Iris pigment epithelial cell (primary cell): ENCODE results near the gene ZNF774.
"Not testable (repeated sequence)": the region's sequence is repeated elsewhere in the genome, so short reads cannot be mapped to it uniquely, and the experiment has no call there.

Source experiments
- DNase-seq: peaks from one replicate; pipeline ENCODE4 v3.0.0-alpha.2; 2011; ENCODE audit warnings: low read depth

The ZNF774 gene

DNA sequence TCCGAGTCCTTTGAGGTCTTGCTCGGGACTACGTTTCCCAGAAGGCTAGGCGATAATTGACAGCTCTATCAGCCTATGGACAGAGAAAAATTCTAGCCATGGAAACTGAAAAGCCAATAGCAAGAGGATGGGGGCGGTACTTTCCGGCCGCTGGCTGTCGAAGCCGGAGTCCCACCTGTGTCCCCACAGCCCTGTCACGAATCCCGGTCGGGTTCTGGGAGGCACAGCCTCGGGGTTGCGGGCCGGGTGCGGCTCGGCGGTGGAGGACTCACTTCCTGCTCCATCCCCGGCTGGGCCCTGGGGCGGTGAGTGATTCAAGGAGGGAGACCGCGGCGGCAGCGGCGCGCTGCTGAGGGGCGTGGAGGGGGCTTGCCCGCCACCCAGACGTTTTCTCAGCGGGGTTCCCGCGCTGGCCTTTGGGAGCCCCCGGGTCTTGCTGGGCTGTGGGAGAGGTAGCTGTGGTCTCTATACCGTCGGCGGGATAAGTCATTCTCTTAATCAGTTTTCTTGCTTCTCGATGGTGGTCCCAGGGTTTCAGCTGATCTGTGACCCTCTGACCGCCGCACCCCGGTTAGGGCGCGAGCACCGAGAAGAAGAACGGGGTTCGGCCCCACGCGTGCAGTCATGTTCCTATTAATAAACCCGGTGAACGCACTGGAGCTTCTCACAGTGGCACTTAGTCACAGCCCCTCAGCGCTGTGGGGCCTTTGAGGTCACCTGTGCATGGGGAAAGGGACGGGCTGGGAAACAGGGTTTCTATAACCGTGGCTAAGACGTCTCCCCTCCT is at the start of gene ZNF774:
Gene ZNF774 (plus strand): TSS at position 178 of the 787 bp plus-strand sequence. CDS start 2,377 bp downstream, outside the sequence.
- DNase-seq = peak; percentile 91

GRCh38 chr15:90305355-90305754 is 46.7 kb upstream of the ZNF774 start:
- DNase-seq = not testable (repeated sequence)

- DNase-seq = peak; percentile 43
Measured at GRCh38 chr15:90305932-90306331, 46.2 kb upstream of the ZNF774 start.

DNA sequence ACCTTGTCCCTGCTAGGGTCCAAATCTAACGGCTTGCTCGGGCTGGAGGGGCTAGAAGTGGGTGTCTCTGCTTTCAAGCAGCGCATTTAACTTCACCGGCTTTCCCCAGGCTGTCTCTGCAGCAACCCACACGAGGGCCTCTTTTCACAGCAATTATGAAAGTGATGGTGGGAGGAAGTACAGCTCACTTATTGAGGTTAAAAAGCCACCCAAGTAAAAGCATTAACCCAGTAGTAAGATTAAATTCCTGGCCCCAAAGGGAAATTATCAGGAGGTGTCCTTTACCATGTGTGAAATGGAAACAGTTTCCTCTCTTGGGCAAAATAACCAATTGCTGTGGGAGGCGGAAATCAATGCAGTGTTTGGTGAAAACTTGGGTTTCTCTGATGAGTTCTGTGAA is 45.5 kb upstream of the ZNF774 start:
- no peak for DNase-seq

GRCh38 chr15:90307661-90308060 is 44.4 kb upstream of the ZNF774 start:
- DNase-seq = no peak

DNA sequence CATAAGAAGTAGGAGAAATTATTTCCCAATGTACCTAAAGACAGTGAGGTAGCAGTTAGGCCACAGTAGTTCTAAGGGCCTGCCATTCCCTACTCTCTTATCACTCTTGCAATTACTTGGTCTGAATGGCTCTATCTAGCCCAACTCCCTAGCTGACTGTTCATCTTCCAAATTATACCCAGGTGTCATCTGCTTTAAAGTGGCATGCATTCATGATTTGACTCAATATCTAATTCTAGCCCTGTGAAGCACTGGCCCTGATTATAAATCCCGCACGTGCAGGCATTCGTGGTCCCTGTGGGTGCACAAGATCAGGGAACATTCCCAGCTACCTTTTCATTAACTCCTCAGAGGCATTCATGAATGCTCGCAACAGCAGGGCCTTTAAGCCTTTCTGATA is 43.1 kb upstream of the ZNF774 start:
- DNase-seq = no peak

- peak; percentile 55 for DNase-seq
Measured at GRCh38 chr15:90315278-90315982, 36.7 kb upstream of the ZNF774 start.

DNA sequence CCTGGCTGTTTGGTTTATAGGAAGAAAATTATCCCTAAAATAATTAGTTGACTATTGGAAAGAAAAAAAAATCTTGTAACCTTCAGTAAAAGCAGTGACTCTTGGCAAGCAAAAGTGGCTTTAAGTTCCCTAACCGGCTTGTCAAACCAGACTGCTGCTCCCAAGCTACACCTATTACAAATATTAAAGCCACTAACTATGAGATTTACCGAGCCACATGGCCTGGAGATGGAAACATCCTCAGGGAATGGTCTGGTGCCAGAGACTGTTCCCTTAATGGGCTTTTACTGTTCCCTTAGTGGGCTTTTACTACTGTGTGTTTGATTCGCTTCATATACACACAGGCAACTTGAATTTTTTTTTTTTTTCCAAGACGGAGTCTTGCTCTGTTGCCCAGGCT is 35.9 kb upstream of the ZNF774 start:
- DNase-seq = no peak

- DNase-seq = no peak
Measured at GRCh38 chr15:90318591-90318990, 33.5 kb upstream of the ZNF774 start.

- DNase-seq = peak; percentile 84
Measured at GRCh38 chr15:90320062-90320884, 31.8 kb upstream of the ZNF774 start.

- no peak for DNase-seq
Measured at GRCh38 chr15:90320885-90321278, 31.2 kb upstream of the ZNF774 start.

DNA sequence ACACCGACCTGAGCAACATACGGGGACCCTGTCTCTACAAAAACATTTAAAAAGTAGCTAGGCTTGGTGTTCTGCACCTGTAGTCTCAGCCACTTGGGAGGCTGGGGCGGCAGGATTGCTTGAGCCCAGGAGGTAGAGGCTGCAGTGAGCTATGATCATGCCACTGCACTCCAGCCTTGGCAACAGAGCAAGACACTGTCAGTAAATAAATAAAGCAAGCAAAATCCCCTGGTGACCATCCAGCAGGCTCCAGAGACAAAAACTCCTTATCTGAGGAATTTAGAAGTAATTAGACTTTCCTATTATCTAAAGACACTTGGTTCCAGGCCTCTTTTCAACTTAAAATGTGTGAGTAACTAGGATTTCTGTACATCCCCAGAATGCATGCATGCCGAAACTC is 29.5 kb upstream of the ZNF774 start:
- no peak for DNase-seq

GRCh38 chr15:90325726-90326125 is 26.4 kb upstream of the ZNF774 start:
- DNase-seq = no peak

DNA sequence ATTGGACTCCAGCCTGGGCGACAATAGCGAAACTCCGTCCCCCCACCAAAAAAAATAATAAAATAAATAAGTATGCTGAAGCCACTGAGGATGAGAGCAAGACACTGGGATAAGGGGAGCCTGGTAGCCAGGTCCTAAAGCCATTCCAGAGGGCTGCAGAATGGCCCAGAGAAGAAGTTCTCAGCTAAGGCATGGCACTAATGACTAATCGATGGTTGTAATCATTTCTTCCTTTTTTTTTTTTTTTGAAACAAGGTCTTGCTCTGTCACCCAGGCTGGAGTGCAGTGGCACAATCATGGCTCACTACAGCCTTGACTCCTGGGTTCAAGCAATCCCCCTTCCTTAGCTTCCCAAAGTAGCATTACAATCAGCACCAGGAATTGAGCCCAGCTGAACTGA is 25.6 kb upstream of the ZNF774 start:
- no peak for DNase-seq

- peak; percentile 52 for DNase-seq
Measured at GRCh38 chr15:90327311-90327710, 24.8 kb upstream of the ZNF774 start.

GRCh38 chr15:90334304-90334731 is 17.8 kb upstream of the ZNF774 start:
- no peak for DNase-seq

GRCh38 chr15:90336705-90337141 is 15.4 kb upstream of the ZNF774 start:
- peak; percentile 40 for DNase-seq

DNA sequence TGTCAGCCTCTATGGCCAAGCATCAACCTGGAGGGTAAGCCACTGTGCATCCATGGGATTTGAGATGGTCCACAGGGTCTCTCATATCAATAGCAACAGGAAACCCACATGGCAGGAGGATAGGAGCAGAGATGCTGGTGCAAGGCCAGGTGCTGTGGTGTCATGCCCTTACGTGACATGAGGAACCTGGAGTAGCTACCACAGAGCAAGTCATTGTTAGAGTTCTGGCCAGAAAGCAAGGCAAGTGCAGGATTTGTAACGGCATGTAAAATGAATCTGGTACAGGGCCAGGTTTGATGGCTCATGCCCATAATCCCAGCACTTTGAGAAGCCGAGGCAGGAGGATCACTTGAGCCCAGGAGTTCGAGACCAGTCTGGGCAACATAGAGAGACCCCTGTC is 14.8 kb upstream of the ZNF774 start:
- no peak for DNase-seq

DNA sequence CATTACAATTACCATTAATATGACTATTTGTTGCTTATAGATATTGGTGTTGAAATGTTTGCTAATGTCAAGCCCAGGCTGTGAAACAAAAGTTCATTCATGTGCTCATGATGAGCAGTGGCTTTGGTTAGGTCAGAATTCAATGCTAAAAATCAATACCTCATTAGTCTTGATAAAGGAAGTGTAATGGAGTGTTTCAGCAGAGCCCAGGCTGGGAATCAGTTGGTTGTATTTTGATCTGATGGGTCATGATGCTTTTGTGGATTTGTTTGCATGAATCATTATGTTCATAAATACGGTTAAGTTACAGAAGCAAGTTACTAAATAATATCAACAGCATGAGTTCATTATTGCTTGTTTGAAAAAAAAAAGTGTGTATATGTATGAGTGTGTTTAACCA is 13.6 kb upstream of the ZNF774 start:
- DNase-seq = no peak

DNA sequence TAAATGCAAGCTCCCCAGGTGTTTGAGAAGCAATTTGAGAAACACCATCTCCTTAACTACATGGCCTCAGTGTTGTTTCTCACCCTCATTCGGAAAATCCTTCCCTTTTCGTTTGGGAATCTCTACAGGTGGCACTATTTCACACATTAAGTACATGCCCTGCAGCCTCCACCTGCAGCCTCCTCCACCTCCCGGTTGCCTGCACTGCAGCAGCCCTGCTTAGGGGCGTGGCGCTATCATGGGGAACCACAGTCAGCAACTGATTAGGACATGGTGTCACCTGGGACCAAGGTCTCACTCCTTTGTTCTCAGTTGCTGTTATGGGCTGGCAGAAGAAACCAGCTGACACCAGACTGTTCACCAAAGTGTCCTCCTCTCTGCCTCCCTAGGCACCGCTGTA is 11.7 kb upstream of the ZNF774 start:
- no peak for DNase-seq

DNA sequence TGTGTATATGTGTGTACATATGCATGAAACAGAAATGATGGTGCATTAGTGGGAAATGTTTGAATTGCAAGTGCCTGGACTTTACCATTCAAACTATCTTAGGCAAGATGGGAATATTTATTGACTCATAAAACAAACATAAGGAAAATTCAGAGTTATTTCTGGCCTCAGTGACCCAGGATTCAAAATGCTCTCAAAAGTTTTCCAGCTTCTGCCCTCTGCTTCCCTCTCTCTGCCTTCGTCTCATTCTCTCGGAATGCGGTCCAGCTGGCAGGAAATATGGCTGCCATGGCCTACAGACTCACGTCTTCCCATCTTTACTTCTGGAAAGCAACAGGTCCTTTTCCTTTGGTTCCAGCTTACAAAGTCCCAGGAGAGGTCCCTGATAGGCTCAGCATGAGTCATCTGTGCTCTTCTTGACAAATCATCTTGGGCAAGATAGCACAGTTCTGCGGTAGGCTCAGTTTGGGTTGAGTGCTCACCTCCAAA is 8.7 kb upstream of the ZNF774 start:
- DNase-seq = no peak

- DNase-seq = no peak
Measured at GRCh38 chr15:90344662-90345061, 7.4 kb upstream of the ZNF774 start.
